Liver (tissue), 9 donors: ENCODE data around the gene KDM7A. TPM values are rescaled to one million over a fixed set of nuclear protein-coding genes. Genes with fewer than 3 reads are reported as not detected.

Source experiments
- DNase-seq: peaks from one replicate; pipeline ENCODE4 v3.0.0-alpha.2; 2017; ENCODE audit warnings: low spot score
- H3K27ac ChIP-seq, 2 donors: one replicate each; pipeline ENCODE4 v1.7.0; 2013; ENCODE audit warnings: inconsistent platforms in 2 of 2, low read length in 2 of 2, control low read depth in 1 of 2, low read depth in 1 of 2, mild to moderate bottlenecking in 1 of 2
- H3K27me3 ChIP-seq, 4 donors: one replicate each; pipeline versions ENCODE4 v1.6.1 to v1.7.0; 2013; ENCODE audit warnings: low read length in 3 of 4, inconsistent platforms in 1 of 4, mild to moderate bottlenecking in 1 of 4, moderate library complexity in 1 of 4; ENCODE audit not compliant: control insufficient read depth in 4 of 4, insufficient read depth in 4 of 4
- H3K36me3 ChIP-seq, 4 donors: one replicate each; pipeline versions ENCODE4 v1.6.1 to v1.7.0; 2013; ENCODE audit warnings: low read length in 3 of 4, mild to moderate bottlenecking in 3 of 4, low read depth in 1 of 4, moderate library complexity in 1 of 4; ENCODE audit not compliant: control insufficient read depth in 4 of 4, insufficient read depth in 3 of 4
- H3K4me1 ChIP-seq, 4 donors: one replicate each; pipeline versions ENCODE4 v1.6.1 to v1.7.0; 2013; ENCODE audit warnings: low read length in 3 of 4, mild to moderate bottlenecking in 3 of 4, moderate library complexity in 1 of 4; ENCODE audit not compliant: control insufficient read depth in 4 of 4, insufficient read depth in 4 of 4
- H3K4me3 ChIP-seq, 3 donors: one replicate each; pipeline versions ENCODE4 v1.6.1 to v1.7.0; 2013; ENCODE audit warnings: low read length in 3 of 3, control low read depth in 1 of 3, low read depth in 1 of 3, mild to moderate bottlenecking in 1 of 3
- H3K9ac ChIP-seq, 2 donors: one replicate each; pipeline ENCODE4 v1.7.0; 2013; ENCODE audit warnings: low read length in 2 of 2, mild to moderate bottlenecking in 2 of 2, moderate library complexity in 2 of 2, control low read depth in 1 of 2, low read depth in 1 of 2
- H3K9me3 ChIP-seq, 4 donors: one replicate each; pipeline versions ENCODE4 v1.6.1 to v1.7.0; 2013; ENCODE audit warnings: low read length in 3 of 4; ENCODE audit not compliant: control insufficient read depth in 4 of 4
- EGR1 ChIP-seq, 2 donors: IDR thresholded peaks; 2 replicates each; pipeline ENCODE4 v1.6.1; 2016 to 2018; ENCODE audit warnings: antibody characterized with exemption in 2 of 2, low read depth in 2 of 2
- FOXA1 ChIP-seq: IDR thresholded peaks from 2 replicates; pipeline ENCODE4 v1.6.1; 2016; ENCODE audit warnings: antibody characterized with exemption
- FOXA2 ChIP-seq: IDR thresholded peaks from 2 replicates; pipeline ENCODE4 v1.6.1; 2016; ENCODE audit warnings: antibody characterized with exemption
- GABPA ChIP-seq, 2 donors: IDR thresholded peaks in 1 of 2; conservative IDR thresholded peaks in 1 of 2; 2 replicates each; pipeline ENCODE4 v1.6.1; 2016; ENCODE audit warnings: antibody characterized with exemption in 2 of 2, mild to moderate bottlenecking in 1 of 2, moderate library complexity in 1 of 2
- HNF4A ChIP-seq, 2 donors: conservative IDR thresholded peaks; 2 replicates each; pipeline ENCODE4 v1.6.1; 2016; ENCODE audit warnings: antibody characterized with exemption in 2 of 2, mild to moderate bottlenecking in 2 of 2
- HNF4G ChIP-seq: IDR thresholded peaks from 2 replicates; pipeline ENCODE4 v1.6.1; 2016; ENCODE audit warnings: antibody characterized with exemption
- JUND ChIP-seq, 2 donors: IDR thresholded peaks; 2 replicates each; pipeline ENCODE4 v1.6.1; 2016; ENCODE audit warnings: antibody characterized with exemption in 2 of 2
- NR2F2 ChIP-seq: IDR thresholded peaks from 2 replicates; pipeline ENCODE4 v1.6.1; 2016; ENCODE audit warnings: antibody characterized with exemption
- RAD21 ChIP-seq, 2 donors: IDR thresholded peaks; 2 replicates each; pipeline ENCODE4 v1.6.1; 2016; ENCODE audit warnings: antibody characterized with exemption in 2 of 2, mild to moderate bottlenecking in 2 of 2
- SP1 ChIP-seq: IDR thresholded peaks from 2 replicates; pipeline ENCODE4 v1.6.1; 2018; ENCODE audit warnings: antibody characterized with exemption, mild to moderate bottlenecking
- TAF1 ChIP-seq: conservative IDR thresholded peaks from 2 replicates; pipeline ENCODE4 v1.6.1; 2016; ENCODE audit warnings: antibody characterized with exemption, mild to moderate bottlenecking
- YY1 ChIP-seq: IDR thresholded peaks from 2 replicates; pipeline ENCODE4 v1.6.1; 2016; ENCODE audit warnings: antibody characterized with exemption, mild to moderate bottlenecking
- WGBS: extraction: QIAGEN DNeasy Blood & Tissue Kit; methylation state at CpG from one replicate; pipeline ENCODE4 v1.1.7; 2013; 5-methylcytosine and 5-hydroxymethylcytosine counted together
- polyA plus RNA-seq, 2 donors: library from polyadenylated mRNA; stranded (reverse) in 1 of 2; unstranded in 1 of 2; fragments of 200-250 nt in 1 of 2; fragments of >200 nt in 1 of 2; fragmentation: Nextera tagmentation in 1 of 2; extraction: Ambion mirVana in 1 of 2; gene quantifications; one replicate each; pipeline versions ENCODE4 v1.2.1 to v1.2.3, GENCODE V29; 2013 to 2015
- total RNA-seq, 2 donors: library from RNA; depleted of rRNA; stranded (reverse); fragments of >200 nt; gene quantifications; one replicate each; pipeline ENCODE4 v1.2.3, GENCODE V29; 2014
- TF ChIP-seq, protein P1 (sequence below): IDR thresholded peaks from 2 replicates; pipeline ENCODE4 v1.6.1; 2016; ENCODE audit warnings: antibody characterized with exemption, mild to moderate bottlenecking
- TF ChIP-seq, protein P2 (sequence below): fragments of 150-350 bp; IDR thresholded peaks from 2 replicates; pipeline ENCODE4 v1.5.1; 2017; ENCODE audit warnings: improper control_type of control experiment, low read depth, low read length; ENCODE audit not compliant: missing input control
- TF ChIP-seq, protein P3 (sequence below): IDR thresholded peaks from 2 replicates; pipeline ENCODE4 v1.6.1; 2016; ENCODE audit warnings: antibody characterized with exemption
- TF ChIP-seq, protein P4 (sequence below): IDR thresholded peaks from 2 replicates; pipeline ENCODE4 v1.6.1; 2016; ENCODE audit warnings: antibody characterized with exemption
- TF ChIP-seq, protein P5 (sequence below): IDR thresholded peaks from 2 replicates; pipeline ENCODE4 v1.6.1; 2016; ENCODE audit warnings: antibody characterized with exemption
- donor health status: healthy.
- donor health status: healthy.
- donor health status: healthy.
- donor health status: healthy.
- donor health status: healthy.

Gene KDM7A
- total and polyA plus RNA-seq, 4 donors: 1.9 to 27.5 (median 9.9) TPM

DNA sequence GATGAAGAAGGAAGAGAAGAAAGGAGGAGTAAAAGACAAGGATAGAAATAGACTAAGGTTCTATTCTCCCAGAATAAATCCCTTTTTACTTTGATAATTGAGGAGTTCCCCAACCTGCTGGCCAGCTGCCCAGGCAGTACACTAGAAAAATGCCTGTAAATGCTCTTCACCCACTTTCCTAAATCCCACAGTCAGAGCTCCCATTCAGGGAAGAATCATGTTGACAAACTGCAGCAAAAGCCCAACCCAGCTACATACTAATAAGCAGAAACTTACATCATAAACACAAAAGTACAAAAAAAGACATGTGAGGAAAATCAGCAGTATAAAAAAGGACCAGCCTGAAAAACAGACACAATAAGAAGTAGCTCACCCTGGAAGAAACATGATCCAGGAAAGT, 15.8 kb upstream of the KDM7A start:
- H3K27ac ChIP-seq: no peak overlapping the region
- H3K4me3 ChIP-seq: no peak overlapping the region
- no peak for DNase-seq
- no peak overlapping the region for H3K9ac ChIP-seq
- no peaks in the 10 kb centered on the region for H3K27me3 ChIP-seq
- no peaks in the 10 kb centered on the region for H3K4me1 ChIP-seq
- H3K9me3 ChIP-seq: no peaks in the 10 kb centered on the region
- no peaks in the 10 kb centered on the region for H3K36me3 ChIP-seq
- TF ChIP-seq, protein P1, sequence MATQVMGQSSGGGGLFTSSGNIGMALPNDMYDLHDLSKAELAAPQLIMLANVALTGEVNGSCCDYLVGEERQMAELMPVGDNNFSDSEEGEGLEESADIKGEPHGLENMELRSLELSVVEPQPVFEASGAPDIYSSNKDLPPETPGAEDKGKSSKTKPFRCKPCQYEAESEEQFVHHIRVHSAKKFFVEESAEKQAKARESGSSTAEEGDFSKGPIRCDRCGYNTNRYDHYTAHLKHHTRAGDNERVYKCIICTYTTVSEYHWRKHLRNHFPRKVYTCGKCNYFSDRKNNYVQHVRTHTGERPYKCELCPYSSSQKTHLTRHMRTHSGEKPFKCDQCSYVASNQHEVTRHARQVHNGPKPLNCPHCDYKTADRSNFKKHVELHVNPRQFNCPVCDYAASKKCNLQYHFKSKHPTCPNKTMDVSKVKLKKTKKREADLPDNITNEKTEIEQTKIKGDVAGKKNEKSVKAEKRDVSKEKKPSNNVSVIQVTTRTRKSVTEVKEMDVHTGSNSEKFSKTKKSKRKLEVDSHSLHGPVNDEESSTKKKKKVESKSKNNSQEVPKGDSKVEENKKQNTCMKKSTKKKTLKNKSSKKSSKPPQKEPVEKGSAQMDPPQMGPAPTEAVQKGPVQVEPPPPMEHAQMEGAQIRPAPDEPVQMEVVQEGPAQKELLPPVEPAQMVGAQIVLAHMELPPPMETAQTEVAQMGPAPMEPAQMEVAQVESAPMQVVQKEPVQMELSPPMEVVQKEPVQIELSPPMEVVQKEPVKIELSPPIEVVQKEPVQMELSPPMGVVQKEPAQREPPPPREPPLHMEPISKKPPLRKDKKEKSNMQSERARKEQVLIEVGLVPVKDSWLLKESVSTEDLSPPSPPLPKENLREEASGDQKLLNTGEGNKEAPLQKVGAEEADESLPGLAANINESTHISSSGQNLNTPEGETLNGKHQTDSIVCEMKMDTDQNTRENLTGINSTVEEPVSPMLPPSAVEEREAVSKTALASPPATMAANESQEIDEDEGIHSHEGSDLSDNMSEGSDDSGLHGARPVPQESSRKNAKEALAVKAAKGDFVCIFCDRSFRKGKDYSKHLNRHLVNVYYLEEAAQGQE: no peak
- TF ChIP-seq NR2F2 (no peak), RAD21 (IDR thresholded peaks at IDR 0.05) (no peak), TAF1 (no peak), JUND (IDR thresholded peaks at IDR 0.05) (no peak), EGR1 (IDR thresholded peaks at IDR 0.05; ENCODE audit: low read depth in 2 of 2) (no peak), YY1 (no peak)
- TF ChIP-seq, protein P2, sequence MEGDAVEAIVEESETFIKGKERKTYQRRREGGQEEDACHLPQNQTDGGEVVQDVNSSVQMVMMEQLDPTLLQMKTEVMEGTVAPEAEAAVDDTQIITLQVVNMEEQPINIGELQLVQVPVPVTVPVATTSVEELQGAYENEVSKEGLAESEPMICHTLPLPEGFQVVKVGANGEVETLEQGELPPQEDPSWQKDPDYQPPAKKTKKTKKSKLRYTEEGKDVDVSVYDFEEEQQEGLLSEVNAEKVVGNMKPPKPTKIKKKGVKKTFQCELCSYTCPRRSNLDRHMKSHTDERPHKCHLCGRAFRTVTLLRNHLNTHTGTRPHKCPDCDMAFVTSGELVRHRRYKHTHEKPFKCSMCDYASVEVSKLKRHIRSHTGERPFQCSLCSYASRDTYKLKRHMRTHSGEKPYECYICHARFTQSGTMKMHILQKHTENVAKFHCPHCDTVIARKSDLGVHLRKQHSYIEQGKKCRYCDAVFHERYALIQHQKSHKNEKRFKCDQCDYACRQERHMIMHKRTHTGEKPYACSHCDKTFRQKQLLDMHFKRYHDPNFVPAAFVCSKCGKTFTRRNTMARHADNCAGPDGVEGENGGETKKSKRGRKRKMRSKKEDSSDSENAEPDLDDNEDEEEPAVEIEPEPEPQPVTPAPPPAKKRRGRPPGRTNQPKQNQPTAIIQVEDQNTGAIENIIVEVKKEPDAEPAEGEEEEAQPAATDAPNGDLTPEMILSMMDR: no peak
- TF ChIP-seq, protein P3, sequence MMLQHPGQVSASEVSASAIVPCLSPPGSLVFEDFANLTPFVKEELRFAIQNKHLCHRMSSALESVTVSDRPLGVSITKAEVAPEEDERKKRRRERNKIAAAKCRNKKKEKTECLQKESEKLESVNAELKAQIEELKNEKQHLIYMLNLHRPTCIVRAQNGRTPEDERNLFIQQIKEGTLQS: no peak

DNA sequence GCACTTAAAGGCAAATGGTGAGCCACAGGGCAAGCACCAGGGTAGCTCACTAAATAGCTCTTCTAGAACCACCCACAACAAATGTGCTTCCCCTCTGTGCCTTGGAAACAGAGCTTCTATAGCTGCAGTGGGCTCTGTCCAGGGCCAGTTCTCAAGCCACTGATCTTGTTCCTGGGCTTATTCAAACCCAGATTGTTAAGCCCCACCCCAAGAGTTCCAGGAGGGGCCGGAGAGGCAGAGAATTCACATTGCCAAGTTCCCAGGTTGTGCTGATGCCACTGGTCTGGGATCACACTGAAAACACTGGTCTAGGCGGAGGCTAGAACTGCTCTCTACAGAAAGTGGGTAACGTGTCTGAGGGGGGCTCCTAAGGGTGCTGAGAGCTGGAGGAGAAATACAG, 15.4 kb upstream of the KDM7A start:
- DNase-seq: no peak
- no peak overlapping the region for H3K4me3 ChIP-seq
- H3K36me3 ChIP-seq: no peaks in the 10 kb centered on the region
- H3K9ac ChIP-seq: no peak overlapping the region
- no peak for TF ChIP-seq RAD21 (IDR thresholded peaks at IDR 0.05)
- TF ChIP-seq HNF4G: no peak
- no peak for TF ChIP-seq TAF1
- TF ChIP-seq HNF4A (conservative IDR thresholded peaks at IDR 0.05): no peak
- TF ChIP-seq, protein P3: no peak
- TF ChIP-seq FOXA2: no peak
- TF ChIP-seq, protein P4, sequence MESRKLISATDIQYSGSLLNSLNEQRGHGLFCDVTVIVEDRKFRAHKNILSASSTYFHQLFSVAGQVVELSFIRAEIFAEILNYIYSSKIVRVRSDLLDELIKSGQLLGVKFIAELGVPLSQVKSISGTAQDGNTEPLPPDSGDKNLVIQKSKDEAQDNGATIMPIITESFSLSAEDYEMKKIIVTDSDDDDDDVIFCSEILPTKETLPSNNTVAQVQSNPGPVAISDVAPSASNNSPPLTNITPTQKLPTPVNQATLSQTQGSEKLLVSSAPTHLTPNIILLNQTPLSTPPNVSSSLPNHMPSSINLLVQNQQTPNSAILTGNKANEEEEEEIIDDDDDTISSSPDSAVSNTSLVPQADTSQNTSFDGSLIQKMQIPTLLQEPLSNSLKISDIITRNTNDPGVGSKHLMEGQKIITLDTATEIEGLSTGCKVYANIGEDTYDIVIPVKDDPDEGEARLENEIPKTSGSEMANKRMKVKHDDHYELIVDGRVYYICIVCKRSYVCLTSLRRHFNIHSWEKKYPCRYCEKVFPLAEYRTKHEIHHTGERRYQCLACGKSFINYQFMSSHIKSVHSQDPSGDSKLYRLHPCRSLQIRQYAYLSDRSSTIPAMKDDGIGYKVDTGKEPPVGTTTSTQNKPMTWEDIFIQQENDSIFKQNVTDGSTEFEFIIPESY: no peak
- TF ChIP-seq, protein P1: no peak
- no peak for TF ChIP-seq FOXA1
- TF ChIP-seq, protein P5, sequence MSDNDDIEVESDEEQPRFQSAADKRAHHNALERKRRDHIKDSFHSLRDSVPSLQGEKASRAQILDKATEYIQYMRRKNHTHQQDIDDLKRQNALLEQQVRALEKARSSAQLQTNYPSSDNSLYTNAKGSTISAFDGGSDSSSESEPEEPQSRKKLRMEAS: no peak
- no peak for TF ChIP-seq JUND (IDR thresholded peaks at IDR 0.05)
- TF ChIP-seq, protein P2: no peak
- no peak for TF ChIP-seq SP1
- TF ChIP-seq NR2F2: no peak
- no peak for TF ChIP-seq EGR1 (IDR thresholded peaks at IDR 0.05; ENCODE audit: low read depth in 2 of 2)
- TF ChIP-seq YY1: no peak
- no peak for TF ChIP-seq GABPA (IDR thresholded peaks at IDR 0.05 in 1 of 2, conservative IDR thresholded peaks at IDR 0.05 in 1 of 2)
- 91% methylated on average over 3 of the region's 3 CpGs for WGBS
- no peaks in the 10 kb centered on the region for H3K9me3 ChIP-seq
- no peaks in the 10 kb centered on the region for H3K27me3 ChIP-seq
- H3K27ac ChIP-seq: no peak overlapping the region
- no peaks in the 10 kb centered on the region for H3K4me1 ChIP-seq
